Amniotic stem cell (primary cell): Measurements from ENCODE around the gene RMND5A.
A peak's percentile ranks its signal among the peaks of the same experiment; 100 is the strongest.

Source experiments
- DNase-seq: peaks from one replicate; lab custom pipeline; 2025; lab: John Stamatoyannopoulos, UW

Gene RMND5A

DNA sequence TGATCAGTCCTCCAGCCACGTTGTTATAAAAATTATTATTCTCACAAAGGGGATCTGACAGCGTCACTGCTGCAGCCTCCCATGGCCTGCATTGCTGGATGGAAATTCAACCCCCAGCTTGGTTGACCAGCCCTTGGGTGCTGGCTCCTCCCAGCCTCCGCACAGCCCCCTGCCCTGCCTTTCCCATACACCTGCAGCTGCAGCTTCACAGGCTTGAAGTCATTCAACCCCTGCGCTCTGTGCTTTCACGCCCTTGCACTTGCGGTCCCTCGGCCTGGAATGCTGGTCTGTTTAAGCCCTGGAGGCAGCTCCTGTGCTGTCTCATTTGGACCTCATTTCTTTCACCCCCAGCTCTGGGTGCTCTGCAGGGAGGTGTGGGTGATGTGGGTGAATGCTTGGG lies 71.5 kb downstream of the RMND5A start:
- no peak for DNase-seq

DNA sequence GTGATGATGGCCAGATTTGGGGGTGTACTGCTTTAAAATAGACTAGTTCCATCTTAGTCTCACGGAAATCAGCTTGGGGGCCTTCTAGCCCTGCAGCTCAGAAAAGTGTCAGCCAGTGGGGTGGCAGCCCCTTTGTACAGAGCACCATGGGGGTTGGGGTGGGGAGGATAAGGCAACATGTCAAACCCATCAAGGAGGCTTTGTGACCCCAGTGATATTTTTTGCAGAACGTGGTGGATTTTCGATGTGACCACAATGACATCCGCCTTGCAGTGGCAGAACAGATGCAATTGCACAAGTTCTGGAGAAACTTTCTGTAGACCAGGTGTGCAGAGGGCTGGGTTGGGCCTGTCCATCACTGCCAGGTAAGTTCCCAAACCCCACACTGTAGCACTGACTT lies 73.7 kb downstream of the RMND5A start:
- DNase-seq, result no peak

DNA sequence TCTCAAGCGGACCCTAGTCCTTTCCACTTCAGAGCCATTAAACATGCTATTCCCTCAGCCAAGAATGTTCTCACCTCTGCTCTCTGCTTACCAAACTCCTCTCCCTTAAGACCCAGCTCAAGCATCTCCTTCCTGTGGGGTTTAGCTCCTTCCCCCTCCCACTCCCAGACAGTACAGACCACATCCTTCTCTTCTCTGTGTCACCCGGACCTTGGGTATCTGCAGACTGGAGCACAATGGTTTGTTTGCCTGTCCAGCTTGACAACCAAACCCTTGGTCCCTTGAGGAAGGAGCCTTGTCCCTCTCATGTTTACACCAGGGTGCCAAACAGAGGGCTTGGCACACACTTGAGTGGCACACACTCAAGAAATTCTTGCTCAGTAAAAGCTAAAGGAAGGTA lies 74.8 kb downstream of the RMND5A start:
- no peak for DNase-seq

DNA sequence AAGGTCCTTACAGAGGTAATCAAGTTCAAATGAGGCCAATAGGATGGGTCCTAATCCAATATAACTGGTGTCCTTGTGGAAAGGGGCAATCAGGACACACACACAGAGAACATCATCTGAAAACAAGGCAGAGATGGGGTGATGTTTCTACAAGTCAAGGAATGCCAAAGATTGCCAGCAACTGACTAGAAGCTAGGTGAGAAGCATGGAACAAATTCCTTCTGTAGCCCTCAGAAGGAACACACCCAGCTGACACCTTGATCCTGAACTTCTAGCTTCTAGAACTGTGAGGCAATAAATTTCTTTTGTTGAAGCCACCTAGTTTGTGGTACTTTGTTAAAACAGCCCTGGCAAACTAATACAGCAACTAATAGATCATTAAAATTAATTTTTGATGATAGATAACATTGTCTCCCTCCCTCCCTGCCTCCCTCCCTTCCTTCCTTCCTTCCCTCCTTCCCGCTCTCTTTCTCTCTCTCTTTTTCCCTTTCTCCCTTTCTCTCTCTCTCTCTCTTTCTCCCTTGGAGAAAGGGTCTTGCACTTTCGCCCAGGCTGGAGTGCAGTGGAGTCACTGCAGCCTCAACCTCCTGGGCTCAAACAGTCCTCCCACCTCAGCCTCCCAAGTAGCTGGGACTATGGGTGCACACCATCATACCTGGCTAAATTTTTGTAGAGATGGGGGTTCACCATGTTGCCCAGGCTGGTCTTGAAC lies 80.9 kb downstream of the RMND5A start:
- no peak for DNase-seq

DNA sequence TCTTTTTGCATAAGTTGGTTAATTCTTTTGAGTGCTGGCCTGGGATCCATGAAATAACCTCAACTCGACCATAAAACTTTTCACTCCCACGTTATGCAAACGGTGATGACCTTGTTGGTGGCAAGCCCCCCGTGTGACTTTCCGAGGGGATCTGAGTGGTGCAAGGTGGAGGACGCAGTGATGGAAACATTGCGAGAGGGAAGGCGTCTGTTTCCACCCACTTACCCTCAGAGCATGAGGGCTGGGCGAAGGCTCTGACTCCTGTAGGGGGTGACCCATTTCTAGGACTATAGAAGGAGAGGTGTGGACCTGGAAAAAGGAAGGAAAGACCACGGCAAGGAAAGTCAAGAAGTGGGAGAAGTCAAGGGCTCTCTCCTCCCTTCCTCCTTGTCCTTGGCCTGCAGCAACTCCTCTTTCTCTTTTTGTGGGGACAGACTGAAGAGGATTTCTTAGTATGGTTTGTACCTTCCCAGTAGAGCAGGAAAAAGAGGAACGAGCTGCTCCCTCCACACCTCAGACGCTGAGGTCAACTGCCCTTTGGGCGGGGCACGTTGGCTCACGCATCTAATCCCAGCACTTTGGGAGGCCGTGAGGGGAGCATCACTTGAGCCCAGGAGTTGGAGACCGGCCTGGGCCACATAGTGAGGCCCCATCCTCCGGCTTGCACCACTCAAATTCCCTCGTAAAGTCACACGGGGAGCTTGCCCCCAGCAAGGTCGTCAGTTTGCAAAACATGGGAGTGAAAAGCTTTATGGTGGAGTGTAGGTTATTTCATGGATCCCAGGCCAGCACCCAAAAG lies 86.2 kb downstream of the RMND5A start:
- DNase-seq, result no peak

DNA sequence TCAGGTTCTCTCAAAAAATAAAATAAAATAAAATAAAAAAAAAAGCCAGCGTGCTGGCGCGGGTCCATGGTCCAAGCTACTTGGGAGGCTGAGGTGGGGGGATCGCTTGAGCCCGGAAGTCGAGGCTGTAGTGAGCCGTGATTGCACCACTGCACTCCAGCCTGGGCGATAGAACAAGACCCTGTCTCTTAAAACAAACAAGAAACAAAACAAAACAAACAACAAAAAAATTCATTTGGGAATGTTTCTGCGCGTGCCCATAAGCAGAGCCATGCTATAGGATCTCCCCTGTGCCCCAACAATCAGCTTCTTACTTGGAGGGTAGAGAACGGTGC lies 87.0 kb downstream of the RMND5A start:
- DNase-seq, result no peak

DNA sequence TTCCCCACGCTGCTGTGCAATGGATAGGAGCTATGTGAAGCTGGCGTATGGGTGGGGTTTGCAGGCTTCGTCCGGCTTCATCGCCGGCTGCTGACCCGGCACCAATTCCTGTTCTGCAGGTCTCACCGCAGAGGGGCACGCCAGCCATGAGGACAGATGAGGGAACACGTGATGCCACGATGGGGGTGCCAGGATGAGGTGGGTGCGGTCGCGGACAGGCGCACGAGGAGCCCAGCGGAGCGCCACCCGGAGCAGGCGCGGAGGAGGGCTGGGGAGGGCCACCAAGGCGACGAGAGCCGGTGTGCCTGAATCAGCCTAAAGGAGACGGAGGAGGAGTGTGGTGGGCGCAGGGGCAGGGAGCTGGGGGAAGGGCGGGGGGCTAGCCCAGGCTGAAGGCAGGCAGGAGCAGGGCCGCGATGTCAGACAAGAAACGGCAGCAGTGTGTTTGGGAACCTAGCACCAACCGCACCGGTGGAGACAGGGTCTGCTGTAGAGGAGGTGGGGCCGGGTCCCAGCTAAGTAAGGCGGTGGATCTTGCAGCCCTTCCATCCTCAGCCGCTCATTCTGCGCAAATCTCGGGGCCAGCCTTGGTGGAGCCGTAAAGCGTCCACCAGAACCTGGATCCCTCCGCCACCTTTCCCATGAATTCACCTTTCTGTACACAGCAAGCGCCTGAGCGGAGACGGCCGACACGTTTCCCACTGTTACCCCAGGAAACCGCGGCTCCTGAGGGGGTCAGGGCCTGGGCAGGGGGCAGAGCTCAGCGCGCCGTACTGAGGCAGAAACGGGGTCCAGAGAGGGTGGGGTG lies 87.6 kb downstream of the RMND5A start:
- no peak for DNase-seq

DNA sequence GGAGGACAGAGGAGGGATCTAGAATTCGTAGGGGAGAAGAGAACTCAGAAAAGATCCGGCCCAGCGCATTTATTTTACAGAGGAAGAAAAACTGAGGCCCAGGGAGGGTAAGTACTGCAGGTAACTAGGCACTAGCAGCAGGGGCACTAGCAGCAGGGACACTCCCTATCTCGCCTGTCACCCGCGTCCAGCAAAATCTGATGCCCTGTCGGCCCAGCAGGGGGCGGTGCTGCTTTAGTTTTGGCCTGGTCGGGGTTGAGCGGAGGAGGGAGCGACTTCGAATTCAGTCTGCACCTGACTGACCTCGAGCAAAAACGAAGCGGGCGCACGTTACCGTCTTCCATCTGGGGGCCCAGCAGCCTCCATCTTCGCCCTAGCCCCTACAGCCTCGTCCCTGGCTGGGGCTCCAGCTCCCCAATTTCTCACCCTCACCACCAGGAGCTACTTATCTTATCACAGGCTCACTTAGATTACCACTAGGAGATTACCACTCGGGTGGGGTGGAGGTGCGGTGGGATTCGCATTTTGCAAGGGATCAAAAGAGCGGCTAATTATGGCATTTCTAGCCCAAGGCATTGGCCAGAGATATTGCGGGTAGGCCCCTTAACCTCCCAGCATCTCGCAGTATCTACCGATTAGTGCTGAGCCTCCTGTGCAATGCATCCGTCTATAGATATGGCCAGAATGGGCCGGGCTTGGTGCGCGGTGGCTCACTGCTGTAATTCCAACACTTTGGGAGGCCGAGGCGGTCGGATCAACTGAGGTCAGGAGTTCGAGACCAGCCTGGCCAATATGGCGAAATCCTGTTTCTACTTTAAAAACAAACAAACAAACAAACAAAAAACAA lies 88.4 kb downstream of the RMND5A start:
- DNase-seq, result peak; percentile 46

DNA sequence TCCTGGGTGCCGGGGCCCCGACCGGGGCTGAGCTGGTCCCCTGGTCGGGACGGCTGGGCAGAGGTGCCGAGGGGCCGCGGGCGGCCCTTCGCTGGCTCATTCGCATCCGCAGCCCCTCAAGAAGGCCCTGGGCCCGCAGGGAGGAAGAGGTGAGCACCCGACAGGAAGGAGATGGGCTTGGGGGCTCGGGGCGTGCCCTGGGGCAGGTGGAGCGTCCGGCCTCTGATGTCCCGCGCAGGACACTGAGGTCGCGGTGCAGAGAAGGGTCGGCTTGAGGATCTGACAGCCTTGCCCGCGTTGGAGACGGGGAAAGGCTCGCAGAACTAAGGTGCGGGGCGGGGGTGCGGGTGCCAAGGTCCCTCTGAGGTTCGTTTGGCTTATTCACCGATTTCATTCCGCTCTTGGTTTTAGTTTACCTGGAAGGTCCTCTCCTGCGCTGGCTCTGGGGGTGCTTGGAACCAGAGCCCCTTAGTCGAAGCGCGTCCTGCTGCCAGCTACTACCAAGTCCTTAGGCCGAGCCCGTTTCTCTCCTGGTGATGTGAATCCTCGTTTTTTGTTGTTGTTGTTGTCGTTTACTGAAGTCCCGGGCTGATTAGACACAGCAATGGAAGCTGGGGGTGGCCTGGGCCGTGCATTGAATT lies 89.5 kb downstream of the RMND5A start:
- DNase-seq, result no peak

DNA sequence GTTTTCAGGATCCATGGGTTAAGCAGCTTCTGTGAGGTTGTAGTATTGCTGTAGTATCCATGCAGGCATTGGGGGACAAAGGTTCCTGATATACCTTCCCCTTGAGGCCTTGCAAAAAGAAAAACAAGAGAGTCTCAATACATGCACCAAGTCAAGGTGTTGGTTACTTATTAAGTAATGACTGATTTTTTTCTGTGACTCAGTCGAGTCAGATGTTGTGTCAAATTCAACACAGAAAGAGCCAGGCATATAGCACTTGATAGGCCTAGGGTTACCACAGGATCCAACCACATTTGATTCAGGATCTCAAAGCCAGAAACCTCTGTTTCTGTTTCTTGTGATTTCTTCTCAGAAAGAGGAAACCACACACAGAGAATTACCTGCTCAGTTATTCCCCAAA lies 95.5 kb downstream of the RMND5A start:
- no peak for DNase-seq

DNA sequence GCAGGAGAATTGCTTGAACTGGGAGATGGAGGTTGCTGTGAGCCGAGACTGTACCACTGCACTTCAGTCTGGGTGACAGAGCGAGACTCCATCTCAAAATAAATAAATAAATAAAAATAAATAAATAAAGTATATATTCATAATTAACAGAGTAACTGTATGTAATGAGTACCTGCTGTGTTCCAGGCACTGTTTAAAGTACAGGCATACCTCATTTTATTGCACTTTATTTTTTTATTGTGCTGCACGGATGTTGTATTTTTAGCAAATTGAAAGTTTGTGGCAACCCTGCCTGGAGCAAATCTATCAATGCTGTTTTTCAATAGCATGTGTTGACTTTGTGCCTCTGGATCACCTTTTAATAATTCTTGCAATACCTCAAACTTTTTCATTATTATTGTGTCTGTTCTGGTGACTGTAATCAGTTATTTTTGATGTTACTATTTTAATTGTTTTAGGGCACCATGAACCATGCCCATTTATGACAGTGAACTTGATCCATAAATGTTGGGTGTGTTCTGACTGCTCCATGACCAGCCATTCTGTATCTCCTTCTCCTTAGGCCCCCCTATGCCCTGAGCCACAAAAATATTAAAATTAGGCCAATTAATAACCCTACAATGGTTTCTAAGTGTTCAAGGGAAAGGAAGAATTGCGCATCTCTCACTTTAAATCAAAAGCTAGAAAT lies 98.2 kb downstream of the RMND5A start:
- no peak for DNase-seq

DNA sequence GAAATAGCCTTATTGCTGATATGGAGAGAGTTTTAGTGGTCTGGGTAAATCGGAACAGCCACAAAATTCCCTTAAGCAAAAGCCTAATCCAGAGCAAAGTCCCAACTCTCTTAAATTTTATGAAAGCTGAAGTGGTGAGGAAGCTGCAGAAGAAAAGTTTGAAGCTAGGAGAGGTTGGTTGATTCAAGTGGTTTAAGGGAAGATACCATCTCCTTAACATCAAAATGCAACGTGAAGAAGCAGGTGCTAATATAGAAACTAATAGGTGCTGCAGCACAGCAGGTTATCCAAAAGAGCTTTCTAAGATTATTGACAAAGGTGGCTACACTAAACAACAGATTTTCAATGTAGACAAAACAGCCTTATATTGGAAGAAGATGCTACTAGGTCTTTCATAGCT lies 98.9 kb downstream of the RMND5A start:
- DNase-seq, result no peak

DNA sequence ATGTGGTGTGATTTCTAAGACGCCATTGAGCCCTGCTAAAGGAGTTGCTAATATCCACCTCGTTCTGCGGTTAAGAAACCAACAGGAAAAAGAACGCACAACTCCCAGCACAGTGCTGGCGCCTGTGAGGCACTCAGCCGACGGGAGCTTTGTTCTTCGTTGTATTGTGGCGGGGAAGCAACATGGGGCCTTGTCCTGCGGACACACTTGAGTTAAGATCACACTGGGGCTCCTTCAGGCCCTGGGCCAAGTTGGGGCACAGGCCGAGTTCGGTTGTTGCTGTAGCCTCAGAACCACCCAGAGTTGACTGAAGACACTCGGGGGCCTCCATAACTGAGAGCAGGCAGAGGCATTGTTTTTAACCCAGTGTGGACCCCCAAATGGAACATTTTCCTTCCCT lies 101.2 kb downstream of the RMND5A start:
- no peak for DNase-seq

DNA sequence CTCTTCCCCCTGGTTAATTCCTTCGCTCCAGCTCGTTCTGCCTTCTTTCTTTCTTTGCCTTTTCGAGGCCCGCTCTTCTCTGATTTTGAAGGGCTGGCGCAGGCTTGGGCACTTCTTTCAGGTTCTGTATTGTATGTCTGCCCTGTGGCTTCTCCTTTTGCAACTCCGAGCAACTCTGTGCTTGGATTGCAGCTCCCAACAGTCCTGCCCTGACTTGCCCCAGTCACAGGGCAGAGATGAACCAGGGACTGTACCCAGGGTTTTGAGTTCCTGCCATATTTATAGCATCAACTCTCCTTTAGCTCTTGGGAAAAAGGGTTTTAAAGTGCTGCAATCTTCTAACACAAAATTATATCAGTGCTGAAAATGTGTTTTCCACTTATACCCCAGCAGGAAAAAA lies 101.8 kb downstream of the RMND5A start:
- no peak for DNase-seq

DNA sequence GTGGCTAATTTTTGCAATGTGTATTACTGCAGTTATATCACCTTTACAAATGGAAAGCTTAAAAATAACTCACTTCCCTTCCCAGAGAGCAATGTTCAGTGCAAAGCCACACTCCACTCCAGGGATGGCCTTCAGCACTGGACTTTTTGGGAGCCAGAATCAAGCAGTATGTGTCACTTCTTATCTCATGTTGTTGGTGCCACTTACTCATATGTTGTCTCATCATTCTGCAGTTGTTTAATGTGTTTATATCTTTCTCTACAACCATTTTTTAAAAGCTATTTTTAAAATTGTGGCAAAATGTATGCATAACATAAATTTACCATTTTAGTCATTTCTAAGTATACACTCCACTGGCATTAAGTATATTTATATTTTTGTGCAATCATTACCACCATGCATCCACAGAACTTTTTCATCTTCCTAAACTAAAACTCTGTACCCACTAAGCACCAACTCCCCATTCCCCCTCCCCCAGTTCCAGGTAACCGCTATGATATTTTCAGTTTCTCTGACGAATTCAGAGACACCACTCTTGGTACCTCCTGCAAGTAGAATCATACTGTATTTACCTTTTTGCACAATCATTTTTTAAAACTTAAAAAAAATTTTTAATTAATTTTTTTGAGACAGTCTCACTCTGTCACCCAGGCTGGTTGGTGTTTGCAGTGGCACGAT lies 102.7 kb downstream of the RMND5A start:
- DNase-seq, result no peak

DNA sequence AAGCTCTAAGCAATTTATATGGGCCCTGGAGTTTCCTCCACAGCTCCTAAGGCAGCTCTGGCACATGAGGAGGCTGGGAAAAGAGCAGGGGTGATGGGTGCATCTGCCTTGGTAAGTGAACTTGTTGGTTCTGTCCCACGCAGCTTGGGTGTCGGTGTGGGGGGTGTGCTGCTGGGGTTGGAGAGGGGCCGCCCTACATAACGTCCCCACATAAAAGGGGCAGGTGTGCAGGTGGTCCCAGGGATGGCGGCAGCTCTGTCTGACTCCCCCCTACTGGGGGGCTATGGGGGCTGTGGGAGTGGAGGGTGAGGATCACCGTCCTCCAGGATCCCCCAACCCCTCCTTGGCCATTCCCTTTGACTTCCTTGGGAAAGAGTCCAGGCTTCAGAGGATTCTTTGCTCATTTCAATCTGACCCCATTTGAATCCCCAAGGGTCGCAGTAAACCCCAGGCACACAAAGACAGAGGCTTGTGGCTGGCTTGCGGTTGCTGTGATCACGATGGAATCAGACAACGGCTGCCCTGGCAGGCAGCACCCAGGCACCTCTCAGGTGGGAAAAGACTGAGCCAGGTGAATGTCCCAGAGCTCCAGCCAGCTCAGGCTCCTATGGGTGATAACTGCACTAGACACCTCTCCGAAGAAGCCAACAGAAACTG lies 105.1 kb downstream of the RMND5A start:
- no peak for DNase-seq

DNA sequence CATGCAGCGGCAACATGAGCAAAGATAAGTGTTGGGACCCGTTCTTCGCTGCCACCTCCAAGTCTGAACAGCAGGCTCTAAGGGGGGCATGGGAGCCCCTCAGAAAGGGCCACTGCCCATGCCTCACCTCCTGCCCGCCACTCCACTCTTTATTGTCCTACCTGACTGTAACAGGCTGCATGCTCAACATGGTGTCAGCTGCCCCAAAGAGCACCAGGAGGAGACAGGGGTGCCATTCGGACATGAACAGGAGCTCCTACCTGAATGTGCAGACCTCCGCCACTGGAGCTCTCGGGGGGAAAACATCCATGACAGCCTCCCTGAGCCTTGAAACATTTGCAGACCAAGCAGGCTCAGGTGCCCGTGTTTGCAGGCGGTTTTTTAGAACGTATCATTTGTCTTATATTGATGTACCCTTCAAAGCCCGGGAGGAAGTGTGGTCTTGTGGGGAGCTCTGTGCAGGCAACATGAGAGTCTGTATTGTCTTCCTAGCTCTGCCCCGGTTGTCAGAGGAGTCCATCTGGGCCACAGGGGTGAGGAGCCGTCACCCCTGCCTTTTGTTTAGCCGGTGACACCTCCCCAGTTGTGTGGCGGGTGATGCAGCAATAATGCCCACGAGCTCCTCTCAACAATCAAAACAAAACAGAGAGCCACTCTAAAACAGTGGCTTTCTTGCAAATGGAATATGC lies 105.7 kb downstream of the RMND5A start:
- no peak for DNase-seq

DNA sequence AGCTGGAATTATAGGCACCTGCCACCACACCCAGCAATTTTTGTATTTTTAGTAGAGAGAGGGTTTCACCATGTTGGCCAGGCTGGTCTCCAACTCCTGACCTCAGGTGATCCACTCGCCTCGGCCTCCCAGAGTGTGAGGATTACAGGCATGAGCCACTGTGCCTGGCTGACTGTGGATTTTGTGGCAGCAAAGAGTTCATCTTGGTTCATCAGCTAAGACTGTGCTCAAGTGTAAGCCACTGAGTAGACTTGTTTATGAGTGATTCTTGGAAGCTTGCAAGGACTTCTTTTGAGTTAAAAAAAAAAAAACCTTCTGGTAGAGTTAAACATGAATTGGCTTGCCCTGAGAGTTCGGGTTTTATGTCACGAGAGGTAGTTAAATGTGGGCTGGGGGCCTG lies 106.9 kb downstream of the RMND5A start:
- DNase-seq, result no peak
